ENCODE results near the gene SAE1.

The SAE1 gene

GRCh38 chr19:47229676-47230053 is 99.0 kb downstream of the SAE1 start:
- POLR2A ChIA-PET = interaction anchor here (1.2 kb wide), 1 partner anchor 15 kb away, joined by 8 read pairs; no protein-coding TSS in a partner anchor
- TF ChIP-seq L3MBTL2 (conservative IDR thresholded peaks at IDR 0.05) (no peak), TARDBP (IDR thresholded peaks at IDR 0.05) (no peak), ARNT (IDR thresholded peaks at IDR 0.05) (no peak), BHLHE40 (IDR thresholded peaks at IDR 0.05; ENCODE audit: borderline replicate concordance) (no peak), ELF4 (IDR thresholded peaks at IDR 0.05) (no peak), NFRKB (IDR thresholded peaks at IDR 0.05) (no peak), ZNF384 (IDR thresholded peaks at IDR 0.05) (no peak), FOXK2 (IDR thresholded peaks at IDR 0.05) (no peak), HDGF (IDR thresholded peaks at IDR 0.05; ENCODE audit: borderline replicate concordance) (no peak), SUZ12 (IDR thresholded peaks at IDR 0.05) (no peak), CTBP1 (IDR thresholded peaks at IDR 0.05; ENCODE audit: borderline replicate concordance) (no peak), FOXM1 (IDR thresholded peaks at IDR 0.05; ENCODE audit: borderline replicate concordance) (no peak), SP1 (IDR thresholded peaks at IDR 0.05) (no peak), LEF1 (IDR thresholded peaks at IDR 0.05; ENCODE audit: borderline replicate concordance) (no peak), FOXA1 (IDR thresholded peaks at IDR 0.05) (no peak), PKNOX1 (IDR thresholded peaks at IDR 0.05) (no peak)
- no peak for DNase-seq (ENCODE audit: extremely low spot score)
- CTCF ChIA-PET = no interaction called here

- ChIA-PET CTCF (no interaction called here), POLR2A (interaction anchor here (1.2 kb wide), 1 partner anchor 14 kb away, joined by 8 read pairs; no protein-coding TSS in a partner anchor)
- peak; percentile 45 for DNase-seq (ENCODE audit: extremely low spot score)
- TF ChIP-seq SUZ12 (IDR thresholded peaks at IDR 0.05) (no peak), ELF4 (IDR thresholded peaks at IDR 0.05) (no peak), CTBP1 (IDR thresholded peaks at IDR 0.05; ENCODE audit: borderline replicate concordance) (no peak), FOXM1 (IDR thresholded peaks at IDR 0.05; ENCODE audit: borderline replicate concordance) (peak; percentile 60; the same call in 1 of the 2 replicates), BHLHE40 (IDR thresholded peaks at IDR 0.05; ENCODE audit: borderline replicate concordance) (no peak), NFRKB (IDR thresholded peaks at IDR 0.05) (no peak)
Observed at GRCh38 chr19:47230054-47230920, 99.7 kb downstream of the SAE1 start.

- no peak for DNase-seq (ENCODE audit: extremely low spot score)
- ChIA-PET POLR2A (no interaction called here), CTCF (no interaction called here)
- TF ChIP-seq SP1 (IDR thresholded peaks at IDR 0.05) = no peak
- TF ChIP-seq ARNT (IDR thresholded peaks at IDR 0.05) = no peak
- TF ChIP-seq PKNOX1 (IDR thresholded peaks at IDR 0.05) = no peak
- TF ChIP-seq LEF1 (IDR thresholded peaks at IDR 0.05; ENCODE audit: borderline replicate concordance) = no peak
- no peak for TF ChIP-seq SUZ12 (IDR thresholded peaks at IDR 0.05)
- no peak for TF ChIP-seq BHLHE40 (IDR thresholded peaks at IDR 0.05; ENCODE audit: borderline replicate concordance)
- TF ChIP-seq HDGF (IDR thresholded peaks at IDR 0.05; ENCODE audit: borderline replicate concordance) = no peak
Observed at GRCh38 chr19:47230921-47231214, 100.2 kb downstream of the SAE1 start, which contains the start of gene BBC3. Gene BBC3, minus strand, starts transcription at chr19:47231199. Its CDS starts 2,768 bp downstream, at chr19:47228431.

GRCh38 chr19:47231215-47232054 is 100.8 kb downstream of the SAE1 start:
- DNase-seq (ENCODE audit: extremely low spot score) = peak; percentile 82
- ChIA-PET POLR2A (no interaction called here), CTCF (interaction anchor here (2.7 kb wide), 1 partner anchor 13 kb away, joined by 14 read pairs; no protein-coding TSS in a partner anchor)
- TF ChIP-seq L3MBTL2 (conservative IDR thresholded peaks at IDR 0.05) (peak; percentile 42; the same call in 1 of the 2 replicates), ELF4 (IDR thresholded peaks at IDR 0.05) (no peak)

- TF ChIP-seq PKNOX1 (IDR thresholded peaks at IDR 0.05) = no peak
- no peak for TF ChIP-seq ZNF384 (IDR thresholded peaks at IDR 0.05)
- no peak for TF ChIP-seq SUZ12 (IDR thresholded peaks at IDR 0.05)
- no peak for TF ChIP-seq CTBP1 (IDR thresholded peaks at IDR 0.05; ENCODE audit: borderline replicate concordance)
- no peak for TF ChIP-seq L3MBTL2 (conservative IDR thresholded peaks at IDR 0.05)
- TF ChIP-seq FOXM1 (IDR thresholded peaks at IDR 0.05; ENCODE audit: borderline replicate concordance) = no peak
- no peak for DNase-seq (ENCODE audit: extremely low spot score)
- CTCF ChIA-PET = interaction anchor here (2.7 kb wide), 1 partner anchor 12 kb away, joined by 14 read pairs; no protein-coding TSS in a partner anchor
- POLR2A ChIA-PET = interaction anchor here (1.0 to 1.2 kb wide), 2 partner anchors 10 to 42 kb away, joined by 3 to 4 read pairs; no protein-coding TSS in a partner anchor
Observed at GRCh38 chr19:47232422-47233211, 102.0 kb downstream of the SAE1 start.
